NT2/D1 (cell line): ENCODE measurements around the gene HOPX.

Experiments
- DNase-seq: peaks from one replicate; pipeline ENCODE4 v3.0.0-alpha.2; 2011; ENCODE audit warnings: low read depth, low spot score
- H3K27me3 ChIP-seq: 2 replicates; pipeline ENCODE4 v1.6.0; 2011; ENCODE audit warnings: mild to moderate bottlenecking; ENCODE audit not compliant: insufficient read length, insufficient read depth
- H3K36me3 ChIP-seq: 2 replicates; pipeline ENCODE4 v1.6.1; 2011; ENCODE audit warnings: mild to moderate bottlenecking, low read length, mixed read lengths; ENCODE audit not compliant: insufficient read depth, insufficient read length
- H3K4me1 ChIP-seq: 2 replicates; pipeline ENCODE4 v1.5.1; 2011; ENCODE audit not compliant: insufficient read depth, insufficient read length
- H3K4me3 ChIP-seq: 2 replicates; pipeline ENCODE4 v1.5.1; 2011; ENCODE audit warnings: low read depth; ENCODE audit not compliant: insufficient read length
- H3K9ac ChIP-seq: 2 replicates; pipeline ENCODE4 v1.6.0; 2011; ENCODE audit warnings: low read depth; ENCODE audit not compliant: insufficient read length
- H3K9me3 ChIP-seq: 2 replicates; pipeline ENCODE4 v1.5.1; 2011; ENCODE audit warnings: mild to moderate bottlenecking, low read length; ENCODE audit not compliant: insufficient read depth
- SUZ12 ChIP-seq: IDR thresholded peaks from 2 replicates; pipeline ENCODE4 v1.6.1; 2011; ENCODE audit not compliant: insufficient read length, insufficient read depth; ENCODE audit errors: extremely low read depth
- YY1 ChIP-seq: IDR thresholded peaks from 2 replicates; pipeline ENCODE4 v1.6.1; 2011; ENCODE audit not compliant: insufficient read length, insufficient read depth
- ZNF274 ChIP-seq: IDR thresholded peaks from 2 replicates; pipeline ENCODE4 v1.6.1; 2011; ENCODE audit warnings: mild to moderate bottlenecking, low read depth, low read length

Gene HOPX

GRCh38 chr4:56662782-56663468 is 18.2 kb downstream of the HOPX start:
- Histone ChIP-seq H3K9me3 (no peaks in the 10 kb centered on the region), H3K36me3 (no peaks in the 10 kb centered on the region), H3K27me3 (peaks cover 48% of the 10 kb centered on the region), H3K4me1 (no peaks in the 10 kb centered on the region), H3K9ac (no peak overlapping the region), H3K4me3 (no peak overlapping the region)
- no peak for DNase-seq
- TF ChIP-seq YY1 = no peak
- TF ChIP-seq ZNF274 = no peak
- no peak for TF ChIP-seq SUZ12

- Histone ChIP-seq H3K4me3 (no peak overlapping the region), H3K27me3 (peaks cover 69% of the 10 kb centered on the region), H3K9me3 (no peaks in the 10 kb centered on the region), H3K9ac (no peak overlapping the region), H3K4me1 (no peaks in the 10 kb centered on the region), H3K36me3 (no peaks in the 10 kb centered on the region)
- no peak for TF ChIP-seq SUZ12
- DNase-seq = no peak
These were observed 21.1 kb downstream of the HOPX start for GRCh38 chr4:56659946-56660345.

- TF ChIP-seq SUZ12 = no peak
- TF ChIP-seq ZNF274 = no peak
- no peak for TF ChIP-seq YY1
- Histone ChIP-seq H3K36me3 (no peaks in the 10 kb centered on the region), H3K4me1 (no peaks in the 10 kb centered on the region)
These were observed 22.6 kb downstream of the HOPX start for GRCh38 chr4:56658528-56658927.

DNA sequence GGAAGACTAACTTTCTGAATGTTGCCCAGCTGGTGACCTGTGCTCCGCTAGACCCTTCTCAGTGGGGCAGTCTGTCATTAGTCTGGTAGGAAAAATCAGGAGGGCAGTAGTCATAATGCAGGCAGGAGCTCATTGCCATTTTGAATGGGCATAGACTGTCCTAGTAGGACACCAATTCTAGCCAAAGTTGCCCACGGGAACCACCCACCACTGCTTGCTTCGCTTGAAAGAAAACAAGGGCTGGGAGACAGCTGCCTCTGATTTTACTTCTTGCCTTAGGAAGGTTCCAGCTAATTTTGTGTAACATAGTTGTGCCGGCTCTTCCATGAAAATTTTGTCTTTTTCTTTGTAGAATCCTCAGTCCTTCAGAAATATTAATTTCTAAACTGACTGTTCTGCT is 23.3 kb downstream of the HOPX start:
- no peak for TF ChIP-seq SUZ12
- no peak for TF ChIP-seq ZNF274
- no peak for TF ChIP-seq YY1
- no peak overlapping the region for H3K4me3 ChIP-seq
- peaks cover 72% of the 10 kb centered on the region for H3K27me3 ChIP-seq
- no peaks in the 10 kb centered on the region for H3K9me3 ChIP-seq
- H3K4me1 ChIP-seq = no peaks in the 10 kb centered on the region
- no peak overlapping the region for H3K9ac ChIP-seq
- H3K36me3 ChIP-seq = no peaks in the 10 kb centered on the region
- no peak for DNase-seq

More at GRCh38 chr4:56658528-56658927, 22.6 kb downstream of the HOPX start:
- H3K4me3 ChIP-seq = no peak overlapping the region
- H3K9ac ChIP-seq = no peak overlapping the region
- H3K9me3 ChIP-seq = no peaks in the 10 kb centered on the region
- peaks cover 73% of the 10 kb centered on the region for H3K27me3 ChIP-seq
- no peak for DNase-seq

DNA sequence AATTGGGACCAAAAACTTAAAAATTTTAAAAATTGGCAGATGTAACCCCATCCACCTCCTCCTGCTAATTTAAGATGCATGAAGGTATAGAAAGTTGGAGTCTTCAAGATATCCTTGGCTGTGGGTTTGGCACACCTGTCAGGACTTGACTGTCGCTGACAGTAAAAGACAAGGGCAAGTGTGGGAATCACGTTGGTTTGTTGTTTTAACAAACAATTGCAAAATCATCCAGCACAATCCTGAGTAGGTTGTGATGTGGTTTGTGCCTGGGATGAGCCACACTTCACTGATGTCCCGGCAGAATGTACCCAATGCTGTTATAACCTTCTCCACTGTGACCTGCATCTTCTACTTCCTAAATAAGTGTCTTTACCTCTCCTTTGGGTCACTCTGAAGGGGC is 24.0 kb downstream of the HOPX start:
- TF ChIP-seq ZNF274 (no peak), SUZ12 (no peak), YY1 (no peak)
- H3K36me3 ChIP-seq = no peaks in the 10 kb centered on the region
- no peak overlapping the region for H3K9ac ChIP-seq
- H3K4me3 ChIP-seq = no peak overlapping the region
- peaks cover 72% of the 10 kb centered on the region for H3K27me3 ChIP-seq
- H3K4me1 ChIP-seq = no peaks in the 10 kb centered on the region
- no peaks in the 10 kb centered on the region for H3K9me3 ChIP-seq
- no peak for DNase-seq

DNA sequence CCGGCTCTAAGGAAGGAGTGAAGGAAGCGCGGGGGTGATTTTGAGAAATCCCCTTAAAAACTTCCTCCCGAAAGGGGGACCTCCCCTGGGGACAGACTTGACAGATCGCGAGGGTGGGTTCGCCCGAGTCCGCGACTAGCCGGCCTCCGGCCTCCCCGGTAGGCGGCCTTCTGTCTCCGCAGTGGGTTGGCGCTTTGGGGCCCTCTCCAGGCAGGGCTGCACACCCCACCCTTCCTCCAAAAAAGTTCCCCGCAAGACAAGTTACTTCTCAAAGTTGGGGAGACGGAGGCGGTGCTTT is 24.8 kb downstream of the HOPX start:
- Histone ChIP-seq H3K4me1 (no peaks in the 10 kb centered on the region), H3K4me3 (peak overlapping the region; percentile 58), H3K27me3 (peaks cover 65% of the 10 kb centered on the region), H3K36me3 (no peaks in the 10 kb centered on the region), H3K9ac (peak overlapping the region; percentile 70), H3K9me3 (no peaks in the 10 kb centered on the region)
- TF ChIP-seq ZNF274 = no peak
- DNase-seq = no peak

DNA sequence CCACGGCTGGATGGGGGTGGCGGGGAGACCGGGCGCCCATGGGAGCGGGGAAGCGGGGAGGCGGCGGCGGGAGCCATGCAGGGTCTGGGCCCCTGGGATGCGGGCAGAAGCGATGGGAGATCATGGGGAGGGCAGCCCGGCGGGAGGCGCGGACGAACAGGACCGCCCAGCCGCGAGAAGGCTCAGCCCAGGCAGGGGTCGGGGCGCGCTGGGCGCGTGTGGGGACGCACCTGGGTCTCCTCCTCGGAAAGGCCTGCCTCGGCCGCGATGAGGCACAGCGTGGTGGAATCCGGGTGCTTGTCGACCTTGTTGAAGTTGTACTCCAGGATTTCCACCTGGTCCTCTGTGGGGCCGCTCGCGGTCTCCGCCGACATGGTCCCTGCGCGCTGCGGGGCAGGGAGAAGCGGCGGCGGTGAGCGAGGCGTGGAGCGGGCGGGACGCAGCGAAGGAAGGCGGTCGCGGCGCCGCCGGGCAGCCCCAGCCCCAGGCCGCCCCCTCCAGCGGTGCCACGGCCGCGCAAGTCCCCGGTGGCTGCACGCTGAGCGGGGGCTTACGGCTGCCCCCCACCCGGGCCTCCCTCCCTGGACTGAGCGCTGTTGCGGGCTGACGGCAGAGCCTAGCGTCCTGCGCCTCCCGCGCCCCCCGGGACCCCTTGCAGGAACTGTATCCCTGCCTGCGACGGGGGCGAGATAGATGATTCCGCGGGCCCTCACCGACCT is 25.3 kb downstream of the HOPX start:
- Histone ChIP-seq H3K4me3 (peak overlapping the region; percentile 58), H3K9ac (peak overlapping the region; percentile 70), H3K36me3 (no peaks in the 10 kb centered on the region), H3K4me1 (no peaks in the 10 kb centered on the region), H3K27me3 (peaks cover 63% of the 10 kb centered on the region), H3K9me3 (no peaks in the 10 kb centered on the region)
- DNase-seq = no peak
- no peak for TF ChIP-seq YY1
- TF ChIP-seq ZNF274 = no peak
- peak; percentile 65 for TF ChIP-seq SUZ12
